LHCN-M2 (cell line): ENCODE data around the gene TMBIM1. TPM values are rescaled to one million over a fixed set of nuclear protein-coding genes. Genes with fewer than 3 reads are reported as not detected.

ENCODE experiments used
- DNase-seq: peaks from one replicate; pipeline ENCODE4 v3.0.0-alpha.2; 2012; ENCODE audit warnings: low read depth
- total RNA-seq: library from RNA; depleted of rRNA; stranded (reverse); fragments of >200 nt; gene quantifications from 2 replicates; pipeline ENCODE4 v1.2.3, GENCODE V29; 2014

TMBIM1 gene
- total RNA-seq, 1 experiment from 2014 or later = 158 TPM

DNA sequence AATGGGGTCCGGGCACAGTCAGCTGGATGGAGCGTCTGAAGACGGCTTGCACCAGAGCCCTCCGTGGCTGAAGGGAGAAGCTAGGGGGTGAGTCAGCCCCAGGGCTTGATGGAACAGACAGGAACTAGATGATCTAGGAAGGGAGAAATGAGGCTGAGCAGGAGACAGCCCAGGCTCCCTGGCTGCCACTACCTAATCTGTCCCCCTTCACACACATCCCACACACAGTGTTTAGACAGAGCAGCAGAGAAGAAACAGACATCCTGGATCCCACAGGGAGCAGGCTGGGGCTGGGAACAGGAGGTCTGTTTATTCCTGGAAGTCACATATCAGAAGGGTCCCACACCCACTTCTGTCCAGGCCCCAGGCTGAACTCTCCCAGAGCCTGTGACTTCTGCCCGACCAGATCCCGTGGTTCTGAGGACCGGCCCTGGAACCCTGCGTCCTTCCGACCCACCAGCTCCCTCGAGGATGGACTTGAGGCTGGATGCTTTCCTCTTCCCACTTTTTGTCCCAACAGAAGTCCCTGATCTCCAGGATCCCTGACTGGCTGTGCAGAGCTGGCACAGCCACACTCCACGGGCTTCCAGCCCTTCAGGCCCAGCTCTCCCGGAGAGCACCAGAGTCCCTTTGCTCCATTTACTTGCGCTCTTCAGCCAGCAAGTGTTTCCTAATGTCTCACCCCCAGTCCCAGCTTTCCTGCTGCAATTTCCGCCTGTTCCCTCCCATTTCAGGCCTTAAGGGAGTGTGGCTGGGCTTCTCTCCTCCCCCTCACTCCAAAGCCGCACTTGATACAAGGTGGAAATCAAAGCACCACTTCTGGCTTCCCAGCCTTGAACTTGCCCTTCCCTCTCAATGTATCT lies 33.0 kb downstream of the TMBIM1 start:
- no peak for DNase-seq

GRCh38 chr2:218257390-218257981 lies 34.8 kb downstream of the TMBIM1 start:
- DNase-seq = peak; percentile 39

DNA sequence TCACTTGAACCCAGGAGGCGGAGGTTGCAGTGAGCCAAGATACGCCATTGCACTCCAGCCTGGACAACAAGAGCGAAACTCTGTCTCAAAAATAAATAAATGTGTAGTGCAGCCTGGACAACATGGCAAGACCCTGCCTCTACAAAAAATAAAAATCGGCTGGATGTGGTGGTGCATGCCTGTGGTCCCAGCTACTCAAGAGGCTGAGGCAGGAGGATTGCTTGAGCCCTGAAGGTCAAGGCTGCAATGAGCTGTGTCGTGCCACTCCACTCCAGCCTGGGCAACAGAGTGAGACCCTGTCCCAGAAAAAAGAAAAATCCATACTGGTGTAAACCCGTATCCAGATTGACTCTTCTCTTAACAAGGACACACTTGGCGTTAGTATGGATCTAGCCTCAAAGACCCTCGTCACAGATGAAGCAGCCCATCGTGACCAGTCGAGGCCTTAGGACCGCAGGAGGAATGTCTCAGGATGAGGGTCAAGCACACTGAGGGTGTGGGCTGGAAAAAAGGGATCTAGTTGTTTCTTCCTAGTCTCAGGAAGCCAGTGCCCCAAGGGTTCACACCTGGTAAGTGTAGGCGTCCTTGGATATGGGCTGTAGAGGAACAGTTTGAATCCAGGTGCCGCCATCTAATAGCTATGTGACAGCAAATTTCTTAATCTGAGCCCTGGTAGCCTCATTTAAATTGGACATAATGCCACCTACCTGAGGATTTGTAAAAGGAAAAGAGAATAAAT lies 35.5 kb downstream of the TMBIM1 start:
- no peak for DNase-seq

- peak; percentile 58 for DNase-seq
These were observed 36.9 kb downstream of the TMBIM1 start for GRCh38 chr2:218255446-218255845.

DNA sequence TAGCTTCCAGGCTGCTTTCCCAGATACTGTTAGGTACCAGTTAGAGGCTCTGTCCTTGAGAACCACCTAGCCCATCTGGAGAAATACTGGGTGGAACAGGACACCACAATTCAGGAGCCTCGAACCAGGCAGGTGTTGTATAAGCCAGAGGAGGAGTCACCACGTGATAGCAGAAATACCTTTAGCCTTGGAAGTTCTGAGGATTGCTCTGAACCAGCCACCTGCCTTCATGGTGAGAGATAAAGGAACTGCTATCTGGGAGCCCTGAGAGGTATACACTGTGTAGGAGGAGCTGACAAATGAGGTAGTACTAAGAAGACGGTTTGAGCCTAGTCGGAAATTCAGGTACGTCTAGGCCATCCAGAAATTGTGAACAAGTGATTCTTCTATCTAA lies 39.1 kb downstream of the TMBIM1 start:
- DNase-seq = no peak

DNA sequence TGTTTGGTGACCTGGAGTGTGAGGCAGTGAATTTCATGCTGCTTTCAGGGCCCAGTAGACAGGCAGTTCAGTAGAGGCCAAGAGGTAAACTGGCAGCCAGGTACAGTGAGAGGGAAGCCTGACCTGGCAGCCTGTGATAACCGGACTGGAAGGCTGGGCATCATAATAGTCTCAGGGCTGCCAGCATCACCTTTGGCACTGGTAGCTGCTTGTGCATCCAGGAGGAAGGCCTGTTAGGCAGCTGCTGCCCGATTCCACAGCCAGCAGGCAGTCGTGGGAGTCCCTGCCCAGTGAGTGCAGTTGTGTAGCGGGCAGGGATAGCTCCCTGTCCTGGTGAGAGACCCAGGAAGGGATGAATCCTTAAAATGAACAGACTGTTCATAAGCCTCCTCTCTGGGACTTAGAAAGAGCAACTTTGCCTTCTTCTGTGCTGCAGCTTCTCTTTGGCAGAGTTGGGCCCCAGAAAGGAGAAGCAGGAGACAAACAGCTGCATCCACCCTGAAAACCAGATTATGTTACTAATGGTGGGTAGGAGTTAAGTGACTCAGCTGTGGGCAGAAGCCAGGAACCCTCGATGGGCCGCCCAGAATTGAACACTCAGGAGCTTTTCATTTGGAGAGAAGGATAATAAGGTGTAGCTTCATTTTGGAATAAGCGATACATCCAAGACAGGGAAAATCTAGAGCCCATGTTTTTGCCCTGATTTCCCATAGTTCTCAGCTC lies 39.6 kb downstream of the TMBIM1 start:
- peak; percentile 92 for DNase-seq

- DNase-seq = no peak
These were observed 42.6 kb downstream of the TMBIM1 start for GRCh38 chr2:218249691-218250090.

DNA sequence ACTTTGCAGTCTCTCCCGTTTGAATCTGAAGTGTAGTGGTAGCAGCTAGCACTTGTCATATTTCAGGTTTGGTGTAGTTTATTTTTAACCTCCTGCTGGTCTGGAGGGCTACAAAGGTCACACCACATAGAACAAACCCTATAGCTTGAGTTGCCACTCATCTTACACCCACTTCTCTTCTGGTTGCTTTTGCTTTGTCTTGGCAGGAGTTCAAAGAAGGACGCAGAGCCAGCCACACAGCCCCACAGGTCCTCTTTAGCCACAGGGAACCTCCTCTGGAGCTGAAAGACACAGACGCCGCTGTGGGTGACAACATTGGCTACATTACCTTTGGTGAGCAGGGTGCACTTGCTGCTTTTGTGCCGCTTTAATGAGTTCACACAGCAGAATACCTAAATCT lies 47.1 kb downstream of the TMBIM1 start:
- DNase-seq = no peak

DNA sequence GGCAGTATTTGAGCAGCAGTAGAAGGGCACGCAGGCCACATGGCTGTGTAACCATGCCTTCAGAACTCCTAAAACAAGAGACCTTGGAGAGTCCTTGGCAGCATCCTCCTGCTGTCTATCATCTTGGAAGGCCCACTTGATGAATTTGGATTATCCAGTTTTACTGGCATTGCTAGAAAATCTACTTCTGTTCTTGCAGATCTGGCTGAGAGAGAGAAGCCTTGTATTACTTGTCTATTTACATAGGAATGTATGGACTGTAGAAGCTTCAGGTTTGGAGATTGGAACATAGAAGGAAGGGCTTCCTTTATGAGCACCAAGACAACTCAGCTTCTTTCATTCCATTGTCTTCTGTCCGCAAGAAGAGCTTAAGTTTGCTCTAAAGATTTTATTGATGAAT lies 47.6 kb downstream of the TMBIM1 start:
- DNase-seq = no peak

GRCh38 chr2:218244204-218244603 lies 48.1 kb downstream of the TMBIM1 start:
- no peak for DNase-seq

DNA sequence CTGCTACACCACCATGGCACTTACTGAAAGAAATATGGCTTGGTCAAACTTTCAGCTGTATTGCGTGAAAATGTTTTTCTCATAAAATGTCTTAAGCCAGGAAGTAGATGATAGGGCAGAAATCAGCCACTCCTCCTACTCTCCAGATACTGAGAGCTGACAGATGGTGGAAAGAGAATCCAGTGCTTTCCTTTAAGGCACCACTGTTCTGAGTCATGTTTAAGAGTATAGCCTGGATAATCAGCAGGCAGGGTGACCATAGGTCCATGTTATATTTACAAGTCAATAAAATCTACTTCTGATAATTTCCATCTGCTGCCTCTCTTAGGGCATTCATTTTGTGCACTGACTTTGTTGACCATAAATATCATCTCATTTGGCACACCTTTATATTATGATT lies 53.4 kb downstream of the TMBIM1 start:
- DNase-seq = no peak

DNA sequence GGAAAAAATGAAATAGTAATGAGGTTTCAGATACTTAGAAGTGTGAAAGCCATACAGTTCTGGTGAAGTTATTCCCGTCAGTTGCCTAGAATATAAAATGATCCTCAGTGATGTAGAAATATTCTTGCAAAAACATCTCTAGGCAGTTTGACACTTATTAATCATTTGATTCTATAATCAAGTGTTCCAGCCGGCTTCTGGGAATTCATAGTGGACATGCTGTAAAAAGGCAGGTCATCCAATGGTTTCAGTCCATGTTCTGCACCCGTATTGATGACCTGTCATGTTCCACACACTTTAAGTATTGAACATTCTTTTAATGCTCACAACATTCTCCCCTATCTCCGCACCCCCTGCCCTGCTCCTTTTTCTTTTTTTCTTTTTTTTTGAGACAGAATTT lies 55.5 kb downstream of the TMBIM1 start:
- no peak for DNase-seq

GRCh38 chr2:218235017-218235416 lies 57.3 kb downstream of the TMBIM1 start:
- DNase-seq = no peak

DNA sequence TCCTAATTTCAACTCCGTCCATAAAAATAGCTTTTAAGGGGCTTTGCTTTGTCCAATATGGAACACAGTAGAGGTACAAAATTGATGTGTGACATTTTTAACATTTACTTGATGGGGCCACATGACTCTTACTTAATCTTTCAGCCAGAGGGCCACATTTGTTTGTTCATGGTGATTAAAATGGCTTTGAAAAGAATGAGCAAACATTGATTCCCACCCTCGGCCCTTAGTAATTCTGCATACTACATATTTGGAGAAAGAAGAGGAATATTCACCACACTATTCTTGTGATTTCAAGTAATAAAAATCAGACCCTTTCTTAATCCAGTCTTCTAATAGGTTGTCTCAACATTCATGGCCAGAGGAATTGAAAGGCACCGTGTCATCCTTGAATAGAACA lies 57.8 kb downstream of the TMBIM1 start:
- no peak for DNase-seq

DNA sequence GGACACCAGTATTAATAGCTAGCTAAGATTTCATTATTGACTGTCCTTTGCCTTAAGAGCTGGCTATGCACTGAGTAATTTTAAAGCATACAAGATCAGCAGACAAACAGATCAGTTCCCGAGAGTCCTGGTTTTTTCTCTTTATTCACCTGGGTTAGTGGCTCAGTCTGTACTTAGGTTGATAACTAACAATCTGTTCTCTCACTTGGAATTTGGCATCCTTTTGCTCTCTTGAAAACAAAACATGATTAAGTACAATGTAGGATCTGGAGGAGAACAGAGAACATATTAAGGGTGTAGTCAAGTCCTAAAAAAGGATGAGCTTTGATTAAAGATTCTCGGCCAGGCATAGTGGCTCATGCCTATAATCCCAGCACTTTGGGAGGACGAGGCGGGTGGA lies 58.8 kb downstream of the TMBIM1 start:
- DNase-seq = no peak

DNA sequence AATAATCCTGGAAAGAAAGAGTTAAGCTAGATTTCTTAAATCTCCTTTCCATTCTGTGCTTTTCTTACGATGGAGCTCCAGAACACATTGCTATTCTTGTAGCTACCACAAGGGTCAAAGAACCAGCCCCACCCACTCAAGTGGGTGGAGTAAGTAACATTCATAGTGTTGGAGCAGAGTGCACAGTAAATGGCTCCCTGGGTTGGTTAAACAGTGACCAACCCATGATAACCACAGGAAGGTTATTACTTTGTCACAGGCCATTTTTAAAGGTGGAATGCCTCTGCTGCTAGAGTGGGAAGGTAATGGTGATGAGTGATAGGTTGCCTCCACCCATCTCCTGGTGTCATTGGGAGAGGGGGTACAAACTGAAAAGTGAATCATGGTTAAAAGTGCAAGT lies 61.4 kb downstream of the TMBIM1 start:
- DNase-seq = peak; percentile 49

DNA sequence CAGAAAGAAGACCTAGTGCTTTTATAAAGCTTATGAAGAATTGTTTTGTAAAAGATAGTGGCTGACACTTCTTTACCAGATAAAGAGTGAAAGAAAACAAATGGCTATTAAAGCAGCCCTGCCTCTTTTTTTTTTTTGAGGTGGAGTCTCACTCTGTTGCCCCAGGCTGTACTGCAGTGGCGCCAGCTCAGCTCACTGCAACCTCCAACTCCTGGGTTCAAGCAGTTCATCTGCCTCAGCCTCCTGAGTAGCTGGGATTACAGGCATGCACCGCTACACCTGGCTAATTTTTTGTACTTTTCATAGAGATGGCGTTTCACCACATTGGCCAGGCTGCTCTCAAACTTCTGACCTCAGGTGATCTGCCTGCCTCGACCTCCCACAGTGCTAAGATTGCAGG lies 62.5 kb downstream of the TMBIM1 start:
- peak; percentile 26 for DNase-seq

DNA sequence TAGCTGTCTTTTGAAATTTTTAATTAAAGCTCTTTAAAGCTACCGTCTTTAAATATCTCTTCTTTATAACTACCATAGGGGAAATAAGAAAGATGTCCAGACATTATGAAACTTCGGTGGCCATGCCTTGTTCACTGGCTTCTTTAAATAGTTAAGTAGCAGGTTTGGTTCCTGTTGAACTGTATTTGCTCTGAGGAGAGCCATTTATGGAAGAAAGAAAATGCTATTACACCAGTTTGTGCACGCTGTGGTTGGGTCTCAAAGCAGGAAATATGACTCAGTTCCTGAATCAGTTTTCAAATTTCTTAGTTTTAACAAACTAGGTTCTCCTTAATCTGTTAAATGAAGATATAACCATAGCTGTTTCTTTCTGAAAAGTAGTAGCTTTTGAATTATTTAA lies 63.1 kb downstream of the TMBIM1 start:
- peak; percentile 79 for DNase-seq

DNA sequence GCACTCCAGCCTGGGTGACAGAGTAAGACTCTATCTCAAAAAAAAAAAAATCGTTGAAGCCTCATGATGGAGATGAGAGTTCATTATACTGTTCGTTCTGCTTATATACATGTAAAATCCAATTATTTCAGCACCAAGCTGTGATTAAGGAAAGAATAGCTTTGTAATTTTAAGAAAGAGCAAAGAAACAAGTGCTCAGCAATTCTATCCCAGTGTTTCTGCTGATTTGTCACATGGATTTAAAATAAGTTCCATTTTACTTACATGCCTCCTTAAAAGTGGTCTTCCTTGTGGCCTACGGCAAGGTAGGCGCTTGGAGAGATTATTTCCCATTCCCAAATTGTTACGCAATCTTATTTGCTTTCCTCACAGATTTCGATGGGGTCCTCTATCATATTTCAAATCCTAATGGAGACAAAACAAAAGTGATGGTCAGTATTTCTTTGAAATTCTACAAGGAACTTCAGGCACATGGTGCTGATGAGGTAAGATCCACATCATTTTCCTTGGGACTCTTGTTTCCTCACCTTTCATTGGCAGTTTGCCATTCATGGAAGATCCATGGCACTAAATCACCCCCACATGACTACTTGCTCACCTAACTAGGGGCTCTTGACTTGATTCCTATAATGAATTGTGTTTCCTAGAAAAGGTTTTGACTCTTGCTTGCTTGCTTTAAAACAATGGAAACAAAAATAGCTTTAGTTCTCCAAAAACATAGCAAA lies 63.8 kb downstream of the TMBIM1 start:
- no peak for DNase-seq

DNA sequence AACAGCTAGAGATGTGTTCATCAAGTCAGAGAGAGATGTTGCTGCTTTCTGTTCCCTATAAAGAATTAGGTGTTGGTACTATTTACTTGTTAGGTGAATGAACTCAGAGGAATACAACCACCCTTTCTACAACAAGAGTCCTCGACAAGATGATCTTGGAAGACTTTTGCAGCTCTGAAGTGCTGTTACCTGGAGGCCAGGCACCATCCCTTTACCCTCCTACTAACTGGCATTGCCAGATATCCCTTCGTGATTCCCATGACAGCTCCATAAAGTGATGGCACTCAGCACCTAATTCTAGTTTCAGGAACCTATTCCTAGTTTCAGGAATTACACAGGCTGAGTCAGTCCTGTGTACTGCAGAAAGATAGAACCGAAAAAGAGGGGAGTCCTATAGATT lies 65.4 kb downstream of the TMBIM1 start:
- DNase-seq = no peak
